Activated CD4-positive, alpha-beta T cell treated with anti-CD3 and anti-CD28 coated beads, Interleukin-2, Interleukin-6, amounts not matched to agents 100 ng/mL and 50 ng/mL, durations not matched to agents 16 hours and 8 hours (primary cell): Measurements from ENCODE around the gene SUSD5.

ENCODE experiments used
- DNase-seq: peaks from one replicate; pipeline ENCODE4 v3.0.0-alpha.2; 2020

Gene SUSD5

DNA sequence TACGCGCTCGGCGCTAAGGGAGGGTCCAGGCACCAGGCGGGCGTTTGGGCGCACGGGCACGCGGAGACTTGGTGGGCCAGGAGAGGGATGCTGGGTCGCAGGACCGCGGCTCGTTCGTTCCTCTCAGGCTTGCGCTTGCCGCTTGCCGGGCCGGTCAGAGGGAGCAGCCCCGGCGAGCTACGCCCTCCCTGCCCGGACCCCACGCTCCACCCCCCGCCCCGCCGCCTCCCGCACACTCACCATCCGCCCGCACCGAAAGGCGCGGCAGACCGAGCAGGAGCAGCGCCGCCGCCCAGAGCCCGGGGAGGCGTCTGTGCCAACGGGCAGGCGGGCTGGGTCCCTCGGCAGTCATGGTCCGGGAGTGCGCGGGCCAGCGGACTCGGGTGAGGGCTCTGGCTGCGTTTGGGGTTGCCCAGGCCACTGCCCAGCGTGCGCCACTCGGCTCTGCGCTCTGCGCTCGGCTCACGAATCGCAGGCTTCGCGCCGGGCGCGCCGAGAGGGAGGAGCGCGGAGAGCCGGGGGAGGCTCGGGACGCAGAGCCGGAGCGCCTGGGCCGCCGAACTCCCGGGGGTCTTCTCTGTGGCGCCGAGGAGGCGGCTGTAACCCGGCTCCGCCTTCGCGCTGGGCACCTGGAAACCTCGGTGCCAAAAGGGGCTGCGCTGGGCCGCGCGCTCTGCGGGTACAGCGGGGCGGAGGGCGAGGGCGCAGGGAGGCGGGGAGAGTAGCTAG lies at the start of gene SUSD5:
Gene SUSD5, minus strand, starts transcription at position 365 of the 729 bp plus-strand sequence. Its CDS starts 13 bp downstream, at position 352.
- DNase-seq: no peak

DNA sequence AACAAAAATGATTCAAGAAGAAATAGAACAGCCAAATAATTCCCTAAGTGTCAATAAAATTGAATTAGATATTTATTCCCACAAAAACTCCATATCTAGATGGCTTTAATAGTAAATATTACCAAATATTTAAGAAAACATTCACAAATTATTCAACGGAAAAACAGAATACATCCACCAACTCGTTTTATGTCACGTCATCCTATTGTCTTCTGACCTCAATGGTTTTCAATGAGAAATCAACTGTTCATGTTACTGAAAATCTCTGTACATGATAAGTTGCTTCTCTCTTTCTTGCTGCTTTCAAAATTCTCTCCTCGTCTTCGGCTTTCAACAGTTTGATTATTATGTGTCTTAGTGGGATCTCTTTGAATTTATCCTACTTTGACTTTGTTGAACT lies 41.5 kb upstream of the SUSD5 start:
- no peak for DNase-seq

DNA sequence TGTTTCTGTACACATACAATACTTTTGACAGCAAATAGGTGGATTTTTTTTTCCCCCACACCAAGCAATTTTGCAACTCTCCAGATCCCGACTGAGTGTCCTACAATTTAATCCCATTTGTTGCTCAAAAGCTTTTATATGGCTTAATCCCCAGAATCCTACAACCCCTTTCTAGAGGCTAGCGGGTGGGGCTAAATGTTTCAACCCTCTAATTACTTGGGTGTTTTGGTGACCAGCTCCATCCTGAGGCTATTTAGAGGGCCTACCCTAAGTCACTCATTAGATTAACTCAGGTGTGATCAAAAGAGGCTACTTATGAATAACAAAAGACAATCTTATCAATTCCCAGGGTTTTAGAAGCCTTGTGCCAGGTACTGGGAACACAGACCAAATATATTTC lies 37.6 kb upstream of the SUSD5 start:
- no peak for DNase-seq

DNA sequence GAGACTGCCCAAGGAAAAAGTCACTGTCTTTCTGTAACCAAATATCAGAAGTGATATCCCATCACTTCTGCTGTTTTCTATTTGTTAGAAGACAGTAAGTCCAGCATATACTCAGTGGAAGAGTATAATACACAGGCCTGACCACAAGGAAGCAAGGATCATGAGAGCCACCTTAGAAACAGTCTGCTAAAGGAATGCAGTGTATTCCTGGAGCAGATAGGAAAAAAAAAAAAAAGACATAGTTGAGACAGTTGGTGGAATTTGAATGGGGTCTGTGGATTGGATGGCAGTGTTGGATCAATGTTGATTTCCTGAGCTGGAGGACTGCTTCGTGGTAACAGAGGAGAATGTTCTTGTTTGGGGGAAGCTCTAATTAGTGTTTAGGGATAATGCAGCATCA lies 32.1 kb upstream of the SUSD5 start:
- no peak for DNase-seq

DNA sequence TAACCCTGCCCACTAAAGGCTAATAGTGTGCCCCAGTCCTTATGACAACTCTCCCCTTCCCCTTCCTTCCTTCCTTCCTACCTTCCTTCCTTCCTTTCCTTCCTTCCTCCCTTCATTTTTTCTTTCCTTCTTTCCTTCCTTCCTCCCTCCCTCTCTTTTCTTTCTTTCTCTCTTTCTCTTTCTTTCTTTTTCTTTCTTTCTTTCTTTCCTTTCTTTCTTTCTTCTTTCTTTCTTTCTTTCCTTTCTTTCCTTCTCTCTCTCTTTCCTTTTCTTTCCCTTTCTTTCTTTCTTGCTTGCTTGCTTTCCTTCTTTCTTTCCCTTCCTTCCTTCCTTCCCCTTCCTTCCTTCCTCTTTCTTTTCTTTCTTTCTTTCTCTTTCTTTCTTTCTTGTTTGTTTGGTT lies 28.2 kb upstream of the SUSD5 start:
- no peak for DNase-seq

GRCh38 chr3:33240261-33240660 lies 21.7 kb upstream of the SUSD5 start:
- DNase-seq: no peak

- DNase-seq: no peak
These were observed 20.3 kb upstream of the SUSD5 start for GRCh38 chr3:33238923-33239322.

GRCh38 chr3:33237439-33237838 lies 18.8 kb upstream of the SUSD5 start:
- DNase-seq: no peak

- no peak for DNase-seq
These were observed 17.4 kb upstream of the SUSD5 start for GRCh38 chr3:33236005-33236404.

DNA sequence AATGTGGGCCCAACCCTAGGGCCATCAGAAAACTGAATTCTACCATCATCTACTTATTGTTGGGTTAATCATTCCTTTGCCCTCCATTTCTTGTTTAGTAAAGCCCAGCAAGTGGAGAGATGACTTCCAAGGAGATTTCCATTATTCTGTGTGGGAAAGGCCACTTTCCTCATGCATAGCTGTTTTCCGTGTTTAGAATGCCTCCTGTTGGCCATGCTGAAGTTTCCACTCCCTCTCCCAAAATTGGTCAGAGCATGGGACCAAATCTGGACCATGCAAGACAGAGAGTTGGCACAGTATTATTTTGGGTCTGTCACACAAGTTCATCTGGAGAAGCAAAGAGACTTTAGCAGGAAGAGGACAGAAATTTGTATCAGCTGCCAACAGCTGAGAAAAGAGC lies 15.3 kb upstream of the SUSD5 start:
- no peak for DNase-seq

GRCh38 chr3:33231756-33232465 lies 13.3 kb upstream of the SUSD5 start:
- no peak for DNase-seq

GRCh38 chr3:33229947-33230346 lies 11.3 kb upstream of the SUSD5 start:
- DNase-seq: no peak

DNA sequence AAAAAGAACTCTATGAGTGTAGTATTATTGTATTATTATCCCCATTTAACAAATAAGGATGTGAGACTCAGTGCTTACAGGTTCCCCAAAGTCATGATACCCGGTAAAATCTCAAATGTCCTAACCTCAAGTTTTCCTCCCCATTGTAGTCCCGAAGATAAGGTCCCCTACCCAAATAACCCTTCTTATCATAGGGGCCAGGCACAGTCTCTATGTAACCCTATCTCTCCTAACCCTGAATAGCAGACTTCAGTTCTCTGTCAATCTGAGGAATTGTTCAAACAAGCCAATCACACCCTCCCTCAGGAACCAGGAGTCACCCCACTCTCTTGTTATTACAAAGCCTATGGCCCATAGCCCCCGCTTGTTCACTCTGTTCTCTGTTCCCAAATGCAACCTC lies 10.5 kb upstream of the SUSD5 start:
- DNase-seq: no peak

GRCh38 chr3:33221241-33221640 lies 2.6 kb upstream of the SUSD5 start:
- no peak for DNase-seq

- no peak for DNase-seq
These were observed 521 bp upstream of the SUSD5 start for GRCh38 chr3:33219175-33219487.

DNA sequence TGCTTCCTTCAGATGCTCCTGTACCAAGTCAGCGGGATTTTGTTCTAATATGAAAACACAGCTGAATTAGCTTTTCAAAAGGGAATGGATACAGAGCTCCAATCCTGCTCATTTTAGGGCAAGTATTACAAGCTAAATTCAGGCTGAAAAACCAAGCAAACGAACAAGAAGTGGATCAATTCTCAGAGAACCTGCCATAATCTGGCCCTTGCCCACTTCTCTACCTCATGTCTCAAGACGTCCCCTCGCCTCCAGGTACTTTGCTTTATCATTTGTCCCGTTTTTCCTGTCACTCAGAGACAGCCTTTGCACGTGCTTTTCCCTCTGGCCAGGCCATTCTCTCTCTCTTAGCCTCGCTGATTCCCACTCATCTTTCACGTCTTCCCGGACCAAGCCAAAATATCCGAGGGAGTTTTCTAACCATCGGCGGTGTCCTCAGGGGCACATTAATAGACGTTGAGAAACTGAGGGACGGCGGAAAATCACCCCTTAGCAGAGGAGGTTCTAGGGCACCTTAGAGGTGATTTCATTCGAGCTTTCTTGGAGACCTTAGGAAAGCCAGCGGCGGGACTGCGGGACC lies 654 bp downstream of the SUSD5 start:
- DNase-seq: no peak

GRCh38 chr3:33215739-33216138 lies 2.9 kb downstream of the SUSD5 start:
- no peak for DNase-seq

- DNase-seq: no peak
These were observed 6.2 kb downstream of the SUSD5 start for GRCh38 chr3:33212406-33212805.

DNA sequence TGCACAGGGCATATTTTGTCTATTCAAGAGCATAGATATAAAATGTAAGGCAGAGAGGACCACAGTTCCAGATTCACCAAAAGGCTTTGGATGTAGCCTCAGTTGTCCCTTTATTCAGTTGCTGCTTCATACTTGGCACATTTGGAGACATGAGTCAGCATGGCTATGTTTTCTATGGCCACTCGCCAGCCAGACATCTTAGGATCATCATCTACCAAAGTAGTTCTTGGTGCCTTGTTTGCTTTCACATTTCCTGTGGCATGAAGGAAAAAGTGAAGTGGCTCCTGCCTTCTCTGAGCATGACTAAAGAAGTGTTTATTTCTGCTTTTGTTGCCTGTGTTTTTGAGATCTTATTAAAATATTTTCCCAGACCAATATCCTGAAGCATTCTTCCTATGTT lies 7.2 kb downstream of the SUSD5 start:
- DNase-seq: no peak

DNA sequence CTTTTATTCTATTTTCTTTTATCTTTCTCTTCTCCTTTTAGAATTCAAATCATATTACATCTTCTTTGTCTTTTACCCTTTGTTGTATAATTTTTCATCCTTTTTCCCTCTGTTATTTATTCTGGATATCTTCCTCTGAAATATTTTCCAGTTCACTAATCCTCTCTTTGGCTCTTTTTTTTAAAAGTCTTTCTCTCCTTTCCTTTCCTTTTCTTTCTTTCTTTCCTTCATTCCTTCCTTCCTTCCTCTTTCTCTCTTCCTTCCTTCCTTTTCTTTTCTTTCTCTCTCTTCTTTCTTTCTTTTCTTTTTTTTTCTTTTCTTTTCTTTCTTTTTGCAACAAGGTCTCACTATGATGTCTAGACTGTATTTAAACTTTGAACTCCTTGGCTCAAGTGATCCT lies 9.3 kb downstream of the SUSD5 start:
- no peak for DNase-seq

GRCh38 chr3:33202711-33203457 lies 15.7 kb downstream of the SUSD5 start:
- no peak for DNase-seq

- DNase-seq: no peak
These were observed 17.4 kb downstream of the SUSD5 start for GRCh38 chr3:33201195-33201594.

DNA sequence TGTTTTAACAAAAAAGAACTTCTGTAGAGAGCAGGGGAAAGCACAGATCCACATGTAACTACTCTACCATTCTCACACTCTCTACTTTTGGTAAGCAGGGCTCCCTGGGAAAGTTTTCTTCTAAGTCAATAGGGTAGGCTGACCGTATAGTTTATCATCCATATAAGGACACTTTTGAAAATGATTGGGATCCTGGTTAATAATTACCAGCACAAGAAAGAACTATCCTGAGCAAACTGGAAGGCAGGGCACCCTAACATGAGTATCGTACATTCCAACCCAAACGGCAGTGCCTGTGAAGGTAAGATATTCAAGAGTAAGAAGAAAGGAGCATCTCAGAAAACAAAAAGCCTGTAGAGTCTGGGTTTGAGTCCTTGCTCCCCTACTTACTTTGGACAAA lies 22.1 kb downstream of the SUSD5 start:
- DNase-seq: no peak

DNA sequence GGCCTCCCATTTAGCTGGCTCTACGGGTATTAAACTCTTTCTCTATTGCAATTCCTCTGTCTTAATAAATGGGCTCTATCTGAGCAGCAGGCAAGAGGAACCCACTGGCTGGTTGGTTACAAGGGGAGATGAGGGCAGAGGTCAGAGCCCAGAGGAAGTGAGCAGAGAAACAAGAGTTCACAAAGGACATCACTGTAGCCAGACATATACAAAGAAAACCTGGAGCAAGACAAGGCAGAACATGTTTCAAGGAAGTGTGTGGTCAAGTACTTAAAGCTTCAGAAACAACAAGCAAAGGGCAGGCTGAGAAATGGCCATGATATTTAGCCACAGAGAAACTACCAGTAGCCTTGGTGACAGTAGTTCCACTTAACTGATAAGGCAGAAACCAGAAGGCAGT lies 24.3 kb downstream of the SUSD5 start:
- no peak for DNase-seq
